HG03354 (cell line): ENCODE data around the gene IMMP2L.

Experiments used
- ATAC-seq: cut with Tn5 transposase; IDR thresholded peaks from one replicate; pipeline ENCODE4 v1.9.1; 2021; ENCODE audit warnings: mild to moderate bottlenecking; ENCODE audit not compliant: unreplicated experiment, poor library complexity, severe bottlenecking

The IMMP2L gene

DNA sequence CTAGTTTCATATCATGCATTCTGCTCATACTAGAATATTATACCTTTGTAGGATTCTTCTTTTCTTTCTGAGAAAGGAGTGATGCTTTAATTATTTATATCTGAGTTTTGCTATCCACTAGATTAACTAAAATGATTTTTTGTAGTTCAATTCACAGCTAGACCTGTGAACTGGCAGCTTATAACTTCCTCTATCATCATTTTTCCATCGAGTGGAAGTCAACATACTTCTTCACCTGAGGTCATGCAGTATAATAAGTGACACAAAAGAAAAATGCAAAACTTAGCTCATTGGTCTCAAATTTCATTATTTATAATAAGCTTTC is 463.4 kb downstream of the IMMP2L start:
- ATAC-seq = no peak

- ATAC-seq = peak; percentile 86
Observed at GRCh38 chr7:111098011-111098925, 464.0 kb downstream of the IMMP2L start.

DNA sequence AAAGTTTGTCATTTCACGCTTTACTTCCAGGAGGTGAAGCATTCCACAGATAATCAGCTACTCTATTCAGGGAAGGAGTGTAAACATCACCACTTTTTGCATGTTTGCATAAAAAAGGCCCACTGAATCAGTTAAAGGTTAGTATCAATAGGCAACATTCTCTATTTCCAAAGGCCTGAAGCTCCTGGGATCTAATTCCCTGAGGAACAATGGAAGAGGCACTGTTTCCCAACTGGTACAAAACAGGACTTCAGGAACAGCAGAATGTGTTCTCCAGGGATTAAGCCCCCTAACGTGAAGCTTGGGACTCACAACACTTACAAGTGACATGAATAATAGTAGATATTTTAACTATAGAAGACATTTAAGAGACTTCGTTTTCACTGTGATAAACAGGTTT is 465.3 kb downstream of the IMMP2L start:
- no peak for ATAC-seq

DNA sequence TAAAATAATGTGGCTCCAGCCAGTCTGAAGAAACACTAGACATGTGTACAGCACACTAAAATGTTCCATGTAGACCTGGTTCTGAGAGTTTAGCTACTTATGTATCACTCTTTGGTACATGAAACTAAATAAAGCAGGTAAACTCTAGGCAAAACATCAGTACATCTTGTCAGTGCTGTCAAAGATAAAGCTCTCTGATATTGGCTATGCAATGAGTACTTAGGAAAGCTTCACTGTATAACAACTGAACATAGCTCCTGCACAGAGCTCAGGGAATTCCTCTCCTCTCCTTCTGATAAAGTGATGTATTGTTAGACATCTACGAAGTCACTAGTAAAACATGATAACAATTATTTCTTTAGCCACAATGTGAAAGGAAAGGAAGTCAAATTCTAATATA is 467.9 kb downstream of the IMMP2L start:
- ATAC-seq = no peak

- no peak for ATAC-seq
Observed at GRCh38 chr7:111093496-111093895, 468.8 kb downstream of the IMMP2L start.

GRCh38 chr7:111092406-111093236 is 469.7 kb downstream of the IMMP2L start:
- ATAC-seq = peak; percentile 44

DNA sequence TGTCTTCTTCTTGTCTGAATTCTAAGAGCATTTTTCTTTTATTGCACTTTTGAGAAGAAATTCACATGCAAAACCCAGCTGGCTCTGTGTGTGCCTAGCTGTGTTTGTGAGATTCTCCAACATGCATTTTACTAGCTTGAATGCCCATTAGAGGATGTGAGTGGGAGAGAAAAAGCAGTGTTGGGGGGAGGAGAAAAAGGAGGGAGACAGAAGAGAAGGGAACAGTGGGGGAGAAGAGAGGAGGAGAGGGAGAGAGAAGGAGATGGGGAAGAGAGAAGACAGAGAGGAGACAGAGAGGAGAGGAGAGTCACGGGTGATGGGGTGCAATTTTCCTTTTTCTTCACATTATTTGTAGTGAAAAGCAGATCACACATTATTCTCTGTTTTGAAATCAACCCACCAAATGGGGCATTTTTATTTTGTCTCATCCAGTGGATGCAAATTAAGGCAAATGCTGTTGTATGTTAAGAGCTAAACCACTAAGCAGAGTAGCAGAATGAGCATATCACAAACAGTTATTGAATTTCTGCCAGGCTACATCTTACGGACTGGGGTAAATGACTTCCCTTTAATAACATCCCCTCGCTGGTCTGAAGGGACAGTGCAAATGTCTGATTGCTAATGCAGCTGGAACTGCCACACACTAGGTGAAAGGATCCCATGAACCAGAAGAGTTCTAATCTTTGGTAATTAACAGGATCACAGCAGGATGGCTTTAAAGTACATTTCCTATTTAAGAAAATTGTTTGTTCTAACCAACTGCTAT is 470.5 kb downstream of the IMMP2L start:
- no peak for ATAC-seq

DNA sequence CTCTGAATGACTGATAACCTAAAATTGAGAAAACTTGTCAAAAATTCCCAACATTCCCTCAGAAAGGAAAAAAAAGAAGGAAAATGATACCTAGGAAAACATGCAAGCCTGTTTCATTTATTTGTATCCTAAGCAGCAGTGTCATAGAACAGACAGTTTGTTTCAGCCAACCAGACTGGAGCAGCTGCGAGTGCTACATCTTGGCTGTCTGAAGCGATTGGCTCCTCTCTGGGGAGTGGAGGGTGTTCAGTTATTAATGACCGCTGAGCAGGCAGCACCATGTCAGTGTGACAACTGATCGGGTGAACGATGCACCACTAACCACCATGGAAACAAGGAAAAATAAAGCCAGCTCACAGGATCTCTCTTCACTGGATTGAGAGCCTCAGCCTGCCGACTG is 471.4 kb downstream of the IMMP2L start, which contains the start of gene LRRN3:
Gene LRRN3, plus strand, starts transcription at position 282 of the 400 bp plus-strand sequence. CDS start 31,646 bp downstream, outside the sequence.
- no peak for ATAC-seq

DNA sequence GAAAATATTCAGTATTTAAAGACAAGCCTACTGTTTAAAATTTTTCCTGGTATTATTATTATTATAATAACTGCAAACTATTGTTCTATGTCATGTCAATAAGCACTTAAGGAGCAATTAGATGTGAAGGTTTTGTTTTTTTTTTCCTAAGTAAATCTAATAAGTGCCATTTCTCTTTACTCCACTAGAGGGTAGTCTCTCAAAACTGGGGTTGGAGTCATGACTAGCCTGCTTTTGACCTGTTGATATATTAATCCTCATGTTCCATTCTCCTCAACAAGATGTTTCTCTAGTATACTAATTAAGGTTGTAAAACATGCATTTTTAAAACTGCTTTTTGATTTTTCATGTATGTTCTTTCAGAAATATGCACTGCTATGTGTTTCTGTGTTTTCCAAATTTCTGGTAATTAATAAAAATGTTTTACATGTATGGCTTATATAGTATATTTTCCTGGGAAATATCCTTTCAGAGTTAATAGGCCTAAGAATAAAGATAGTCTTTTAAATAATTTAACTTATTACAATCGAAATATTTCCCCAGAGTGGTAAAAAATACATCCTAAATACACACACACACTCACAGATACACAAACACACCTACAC is 472.4 kb downstream of the IMMP2L start:
- peak; percentile 49 for ATAC-seq

GRCh38 chr7:111088328-111088727 is 474.0 kb downstream of the IMMP2L start:
- no peak for ATAC-seq

GRCh38 chr7:111086532-111086931 is 475.8 kb downstream of the IMMP2L start:
- ATAC-seq = no peak

DNA sequence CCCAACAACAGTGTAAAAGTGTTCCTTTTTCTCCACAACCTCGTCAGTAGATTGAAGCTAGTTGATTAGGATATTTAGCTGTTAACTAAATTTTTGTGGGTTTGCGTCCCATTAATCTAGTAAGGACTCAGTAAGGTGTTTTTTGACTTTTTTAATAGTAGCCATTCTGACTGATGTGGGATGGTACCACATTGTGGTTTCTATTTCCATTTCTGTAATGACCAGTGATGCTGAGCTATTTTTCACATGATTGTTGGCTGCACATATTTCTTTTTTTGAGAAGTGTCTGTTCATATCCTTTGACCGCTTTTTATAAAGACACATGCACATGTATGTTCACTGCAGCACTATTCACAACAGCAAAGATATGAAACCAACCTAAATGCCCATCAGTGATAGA is 476.9 kb downstream of the IMMP2L start:
- ATAC-seq = no peak

- ATAC-seq = peak; percentile 99
Observed at GRCh38 chr7:111083413-111083812, 478.9 kb downstream of the IMMP2L start.

- ATAC-seq = no peak
Observed at GRCh38 chr7:111082351-111082750, 479.9 kb downstream of the IMMP2L start.

DNA sequence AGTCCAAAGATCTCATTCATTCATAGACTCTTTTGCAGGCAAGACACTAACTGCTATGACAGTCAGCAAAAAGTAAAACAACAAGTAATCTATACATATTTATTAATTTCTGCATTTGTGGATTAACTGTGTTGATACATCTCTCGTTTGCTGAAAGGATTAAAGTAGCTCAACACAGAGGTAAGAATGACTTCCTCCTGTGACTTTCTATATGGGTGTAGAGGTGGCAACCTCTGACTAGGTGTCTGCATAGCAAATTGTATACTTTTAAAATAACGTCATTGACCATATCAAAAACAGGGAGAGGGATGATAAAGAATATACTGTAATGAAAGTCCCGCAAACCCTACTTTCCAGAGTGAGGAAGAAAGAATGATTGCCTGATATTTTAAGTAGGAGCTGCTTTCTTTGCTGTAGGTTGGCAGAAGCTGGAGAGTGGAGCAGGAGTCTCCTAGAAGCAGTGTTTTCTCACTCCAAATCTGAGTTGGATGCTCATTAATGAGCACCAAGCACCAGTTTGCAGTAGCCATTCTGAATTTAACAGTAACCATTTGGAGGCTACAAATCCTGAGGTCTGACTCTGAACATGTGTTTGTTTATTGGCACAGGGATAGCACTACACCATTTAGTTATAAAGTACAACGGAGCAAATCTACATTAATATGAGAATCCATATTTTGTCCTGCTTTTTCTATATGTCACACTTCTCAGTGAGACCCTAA is 480.6 kb downstream of the IMMP2L start:
- ATAC-seq = no peak

- peak; percentile 28 for ATAC-seq
Observed at GRCh38 chr7:111080495-111081105, 481.7 kb downstream of the IMMP2L start.

DNA sequence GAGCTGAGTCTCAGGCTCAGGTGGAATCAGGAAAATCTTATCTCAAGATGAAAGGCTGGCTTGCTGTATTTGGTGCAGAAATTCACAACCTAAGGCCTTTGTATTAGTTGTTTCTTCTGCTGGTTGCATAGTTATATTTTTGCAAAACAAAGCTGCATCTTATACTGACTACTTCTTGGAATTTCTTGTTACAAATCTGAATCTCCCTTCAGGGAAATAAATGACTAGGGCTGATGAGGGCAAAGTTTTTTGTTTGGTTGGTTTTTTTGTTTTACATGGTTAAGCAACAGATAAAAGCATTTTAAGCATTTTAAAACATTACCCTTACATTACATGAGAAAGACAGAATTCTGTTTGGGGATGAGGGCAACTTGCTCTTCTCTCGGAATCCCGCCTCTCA is 485.3 kb downstream of the IMMP2L start:
- no peak for ATAC-seq

DNA sequence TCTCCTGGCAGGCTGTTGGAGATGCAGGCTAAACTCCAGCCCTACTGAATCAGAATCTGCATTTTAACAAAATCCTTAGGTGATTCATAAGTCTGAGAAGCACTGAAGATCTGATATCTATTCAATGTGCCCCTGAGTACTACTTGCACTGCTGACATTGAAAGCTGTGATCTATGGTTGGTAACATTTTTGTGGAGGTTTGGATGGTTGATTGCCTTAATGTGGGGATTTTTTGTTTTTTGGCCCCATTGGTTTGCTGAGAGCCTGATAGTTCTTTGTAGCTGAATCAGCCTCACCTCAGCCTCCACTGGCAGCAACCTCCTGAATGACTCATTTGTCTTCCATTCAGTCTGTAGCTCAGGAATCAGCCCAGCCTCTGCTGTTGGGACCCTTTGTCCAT is 486.1 kb downstream of the IMMP2L start:
- no peak for ATAC-seq

- no peak for ATAC-seq
Observed at GRCh38 chr7:111075498-111075897, 486.8 kb downstream of the IMMP2L start.
